Calu3 (cell line): Measurements from ENCODE around the gene RASL10B. TPM values are rescaled to one million over a fixed set of nuclear protein-coding genes. Genes with fewer than 3 reads are reported as not detected.
"Not testable (repeated sequence)": the region's sequence is repeated elsewhere in the genome, so short reads cannot be mapped to it uniquely, and the experiment has no call there.

Experiments used
- BruUV-seq: library from RNA; stranded (reverse); fragments of 400-500 nt; replicated peaks from 2 replicates; lab custom pipeline; 2021; lab: Mats Ljungman, UMichigan
- CTCF ChIA-PET: fragments of 300-600 bp; sonication (Branson Sonifier 250); formaldehyde crosslinking; loops from one replicate; lab custom pipeline; 2022; ENCODE audit warnings: antibody characterized with exemption; lab: Charles Lee
- DNase-seq: peaks from one replicate; pipeline ENCODE4 v3.0.0; 2022
- H3K27ac Mint-ChIP-seq: one replicate; pipeline ENCODE4 v1.8.0; 2022; ENCODE audit warnings: mixed read lengths; ENCODE audit not compliant: unreplicated experiment
- H3K27me3 Mint-ChIP-seq: one replicate; pipeline ENCODE4 v1.8.0; 2022; ENCODE audit warnings: mixed read lengths; ENCODE audit not compliant: unreplicated experiment
- H3K36me3 Mint-ChIP-seq: one replicate; pipeline ENCODE4 v1.8.0; 2022; ENCODE audit warnings: mild to moderate bottlenecking, moderate library complexity, mixed read lengths; ENCODE audit not compliant: insufficient read depth, unreplicated experiment
- H3K4me1 Mint-ChIP-seq: one replicate; pipeline ENCODE4 v1.8.0; 2022; ENCODE audit warnings: mild to moderate bottlenecking, low read depth, mixed read lengths; ENCODE audit not compliant: unreplicated experiment
- H3K4me3 Mint-ChIP-seq: one replicate; pipeline ENCODE4 v1.8.0; 2022; ENCODE audit warnings: mild to moderate bottlenecking, low read depth, moderate library complexity, mixed read lengths; ENCODE audit not compliant: unreplicated experiment
- H3K9me3 Mint-ChIP-seq: one replicate; pipeline ENCODE4 v1.8.0; 2022; ENCODE audit warnings: low read depth, mixed read lengths; ENCODE audit not compliant: unreplicated experiment
- CTCF ChIP-seq: fragments of 200-600 bp; IDR thresholded peaks from one replicate; pipeline ENCODE4 v1.8.0; 2022; ENCODE audit warnings: antibody characterized with exemption; ENCODE audit not compliant: unreplicated experiment
- intact Hi-C: fragments of 100-400 bp; cut with micrococcal nuclease; formaldehyde crosslinking; loops from one replicate; pipeline ENCODE4 v1.10.0; 2022; ENCODE audit not compliant: unreplicated experiment
- total RNA-seq: library from RNA; stranded (reverse); gene quantifications from 2 replicates; pipeline ENCODE4 v1.2.3, GENCODE V29; 2022

The RASL10B gene
- total RNA-seq, 1 experiment from 2014 or later, result 1.4 TPM

- intact Hi-C loops, result loop anchor here (5.0 to 10.0 kb wide), 2 partner anchors 434 to 577 kb away; no protein-coding TSS in a partner anchor
- Mint-ChIP-seq H3K27me3 (peaks cover 77% of the 10 kb centered on the region), H3K4me1 (no peaks in the 10 kb centered on the region), H3K9me3 (no peaks in the 10 kb centered on the region), H3K36me3 (peaks cover 15% of the 10 kb centered on the region), H3K27ac (no peak overlapping the region), H3K4me3 (no peak overlapping the region)
- CTCF ChIA-PET, result interaction anchor here (0.6 to 3.6 kb wide), 2 partner anchors 15 to 578 kb away, joined by 5 to 20 read pairs; no protein-coding TSS in a partner anchor
- DNase-seq, result no peak
- BruUV-seq, result no TSS peak
- no peak for TF ChIP-seq CTCF
These were observed 17.5 kb downstream of the RASL10B start for GRCh38 chr17:35748979-35749378.

DNA sequence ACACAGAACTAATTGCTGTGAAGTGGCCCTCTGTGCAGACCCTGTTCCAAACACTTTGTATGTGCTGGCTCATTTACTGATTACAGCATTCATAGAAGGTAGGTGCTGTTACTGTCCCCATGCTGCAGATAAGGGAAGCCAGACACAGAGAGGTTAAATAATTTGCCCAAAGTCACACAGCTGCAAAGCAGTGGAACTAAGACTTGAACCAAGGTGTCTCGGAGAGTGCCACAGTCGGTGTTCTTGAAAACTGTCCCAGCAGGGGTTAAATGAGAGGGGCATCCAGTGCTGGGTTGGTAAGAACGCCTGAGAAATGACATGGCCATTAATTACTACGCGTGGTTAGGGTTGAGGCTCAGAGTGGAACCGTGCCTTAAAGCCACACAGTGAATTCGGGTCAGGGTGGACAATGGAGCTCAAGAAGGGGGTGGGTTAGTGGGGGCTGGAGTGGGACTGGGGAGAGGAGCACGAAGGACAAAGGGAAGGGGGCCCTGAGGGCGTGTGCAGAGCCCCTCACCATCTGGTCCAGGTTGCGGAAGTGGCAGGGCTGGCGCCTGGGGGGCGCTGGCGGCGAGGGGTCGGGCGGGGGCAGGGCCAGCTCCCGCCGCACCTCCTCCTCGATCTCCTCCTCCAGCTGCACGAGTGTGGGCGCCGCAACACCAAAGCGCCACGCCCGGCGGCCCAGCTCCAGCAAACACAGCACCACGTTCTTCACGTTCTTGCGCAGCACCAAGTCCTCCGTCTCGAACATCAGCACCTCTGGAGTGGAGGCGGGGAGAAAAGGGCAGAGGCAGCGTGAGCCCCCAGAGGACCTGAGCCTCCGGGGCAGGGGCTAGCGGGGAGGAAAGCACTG, 18.3 kb downstream of the RASL10B start:
- Mint-ChIP-seq H3K27ac (no peak overlapping the region), H3K4me1 (no peaks in the 10 kb centered on the region), H3K4me3 (no peak overlapping the region), H3K36me3 (peaks cover 15% of the 10 kb centered on the region), H3K9me3 (no peaks in the 10 kb centered on the region), H3K27me3 (peaks cover 77% of the 10 kb centered on the region)
- intact Hi-C loops, result loop anchor here (5.0 to 10.0 kb wide), 2 partner anchors 435 to 577 kb away; no protein-coding TSS in a partner anchor
- CTCF ChIA-PET, result interaction anchor here (0.6 to 3.6 kb wide), 4 partner anchors 14 to 579 kb away, joined by 3 to 20 read pairs (median 6); partner anchors contain the start of gene TAF15
- no TSS peak for BruUV-seq
- DNase-seq, result no peak
- no peak for TF ChIP-seq CTCF

GRCh38 chr17:35750526-35751395, 19.3 kb downstream of the RASL10B start:
- Mint-ChIP-seq H3K4me1 (no peaks in the 10 kb centered on the region), H3K4me3 (no peak overlapping the region), H3K27ac (no peak overlapping the region), H3K27me3 (peaks cover 75% of the 10 kb centered on the region), H3K9me3 (no peaks in the 10 kb centered on the region), H3K36me3 (peaks cover 15% of the 10 kb centered on the region)
- intact Hi-C loops, result no loop called here
- BruUV-seq, result no TSS peak
- TF ChIP-seq CTCF, result no peak
- no peak for DNase-seq
- CTCF ChIA-PET, result interaction anchor here (3.6 kb wide), 1 partner anchor 13 kb away, joined by 20 read pairs; no protein-coding TSS in a partner anchor

DNA sequence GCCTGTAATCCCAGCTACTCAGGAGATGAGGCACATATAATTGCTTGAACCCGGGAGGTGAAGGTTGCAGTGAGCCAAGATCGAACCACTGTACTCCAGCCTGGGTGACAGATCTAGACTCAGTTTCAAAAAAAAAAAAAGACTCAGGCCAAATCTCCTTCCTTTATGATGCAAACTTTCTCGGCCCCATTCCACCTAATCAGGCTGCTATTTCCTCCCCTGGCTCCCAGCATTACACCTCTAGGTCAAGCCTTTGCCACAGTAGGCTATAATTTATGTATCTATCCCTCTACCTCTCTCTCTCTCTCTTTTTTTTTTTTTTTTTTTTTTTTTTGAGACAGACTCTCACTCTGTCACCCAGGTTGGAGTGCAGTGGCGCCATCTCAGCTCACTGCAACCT, 20.1 kb downstream of the RASL10B start:
- H3K4me3 Mint-ChIP-seq, H3K27ac Mint-ChIP-seq, H3K9me3 Mint-ChIP-seq, DNase-seq, H3K4me1 Mint-ChIP-seq, BruUV-seq, intact Hi-C loops: not testable (repeated sequence)
- H3K36me3 Mint-ChIP-seq, result peaks cover 15% of the 10 kb centered on the region
- H3K27me3 Mint-ChIP-seq, result peaks cover 70% of the 10 kb centered on the region
- CTCF ChIA-PET, result interaction anchor here (0.6 kb wide), 2 partner anchors 21 to 50 kb away, joined by 3 read pairs; no protein-coding TSS in a partner anchor
